Tibial nerve (tissue), 4 donors: ENCODE results near the gene ARPP21. TPM values are rescaled to one million over a fixed set of nuclear protein-coding genes. Genes with fewer than 3 reads are reported as not detected.

Source experiments
- DNase-seq, 2 donors: peaks; one replicate each; pipeline ENCODE4 v3.0.0-alpha.2; 2019; ENCODE audit warnings: low spot score in 2 of 2
- H3K27ac ChIP-seq, 4 donors: fragments of 200-600 bp; sonication (generic) in 3 of 4; one replicate each; pipeline ENCODE4 v1.5.1; 2017 to 2019; ENCODE audit warnings: mild to moderate bottlenecking in 1 of 4
- H3K27me3 ChIP-seq, 2 donors: fragments of 200-600 bp; sonication (generic) in 1 of 2; one replicate each; pipeline versions ENCODE4 v1.5.1 to v1.6.0; 2017 to 2019
- H3K36me3 ChIP-seq, 3 donors: fragments of 200-600 bp; sonication (generic); one replicate each; pipeline ENCODE4 v1.5.1; 2018 to 2019
- H3K4me1 ChIP-seq, 4 donors: fragments of 200-600 bp; sonication (generic) in 3 of 4; one replicate each; pipeline ENCODE4 v1.5.1; 2017 to 2019
- H3K4me3 ChIP-seq, 4 donors: fragments of 200-600 bp; sonication (generic) in 3 of 4; one replicate each; pipeline ENCODE4 v1.5.1; 2017 to 2019; ENCODE audit warnings: mild to moderate bottlenecking in 1 of 4, moderate library complexity in 1 of 4
- H3K9me3 ChIP-seq, 4 donors: fragments of 200-600 bp; sonication (generic) in 3 of 4; one replicate each; pipeline ENCODE4 v1.5.1; 2017 to 2019
- EP300 ChIP-seq, 2 donors: sonication (generic); formaldehyde crosslinking; IDR thresholded peaks; one replicate each; pipeline ENCODE4 v1.6.1; 2017; ENCODE audit warnings: antibody characterized with exemption in 2 of 2, mild to moderate bottlenecking in 1 of 2
- POLR2A ChIP-seq, 2 donors: fragments of 450-650 bp; IDR thresholded peaks; one replicate each; pipeline ENCODE4 v1.6.1; 2017; ENCODE audit warnings: antibody characterized with exemption in 2 of 2, mild to moderate bottlenecking in 2 of 2, moderate library complexity in 2 of 2
- WGBS, 2 donors: methylation state at CpG; one replicate each; pipeline ENCODE4 v1.1.5; 2018; 5-methylcytosine and 5-hydroxymethylcytosine counted together
- total RNA-seq, 4 donors: library from RNA; depleted of rRNA; stranded (reverse); fragments of >200 nt; gene quantifications; one replicate each; pipeline ENCODE4 v1.1.0, GENCODE V29; 2016
- TF ChIP-seq, protein P1 (sequence below), 5 experiments: fragments of 200-600 bp in 3 of 5; fragments of 450-650 bp in 2 of 5; sonication (generic) in 3 of 5; IDR thresholded peaks; one replicate each; pipeline ENCODE4 v1.5.1; 2016 to 2019; ENCODE audit warnings: antibody characterized with exemption in 5 of 5, mild to moderate bottlenecking in 3 of 5, moderate library complexity in 2 of 5

Gene ARPP21
- total RNA-seq, 4 donors from 2014 or later: not detected

- DNase-seq: no peak
- Histone ChIP-seq H3K4me1 (no peaks in the 10 kb centered on the region), H3K27me3 (no peaks in the 10 kb centered on the region), H3K9me3 (no peaks in the 10 kb centered on the region), H3K36me3 (no peaks in the 10 kb centered on the region), H3K4me3 (no peak overlapping the region), H3K27ac (no peak overlapping the region)
- no peak for TF ChIP-seq POLR2A (IDR thresholded peaks at IDR 0.05)
- TF ChIP-seq, protein P1, sequence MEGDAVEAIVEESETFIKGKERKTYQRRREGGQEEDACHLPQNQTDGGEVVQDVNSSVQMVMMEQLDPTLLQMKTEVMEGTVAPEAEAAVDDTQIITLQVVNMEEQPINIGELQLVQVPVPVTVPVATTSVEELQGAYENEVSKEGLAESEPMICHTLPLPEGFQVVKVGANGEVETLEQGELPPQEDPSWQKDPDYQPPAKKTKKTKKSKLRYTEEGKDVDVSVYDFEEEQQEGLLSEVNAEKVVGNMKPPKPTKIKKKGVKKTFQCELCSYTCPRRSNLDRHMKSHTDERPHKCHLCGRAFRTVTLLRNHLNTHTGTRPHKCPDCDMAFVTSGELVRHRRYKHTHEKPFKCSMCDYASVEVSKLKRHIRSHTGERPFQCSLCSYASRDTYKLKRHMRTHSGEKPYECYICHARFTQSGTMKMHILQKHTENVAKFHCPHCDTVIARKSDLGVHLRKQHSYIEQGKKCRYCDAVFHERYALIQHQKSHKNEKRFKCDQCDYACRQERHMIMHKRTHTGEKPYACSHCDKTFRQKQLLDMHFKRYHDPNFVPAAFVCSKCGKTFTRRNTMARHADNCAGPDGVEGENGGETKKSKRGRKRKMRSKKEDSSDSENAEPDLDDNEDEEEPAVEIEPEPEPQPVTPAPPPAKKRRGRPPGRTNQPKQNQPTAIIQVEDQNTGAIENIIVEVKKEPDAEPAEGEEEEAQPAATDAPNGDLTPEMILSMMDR (IDR thresholded peaks at IDR 0.05): no peak
- TF ChIP-seq EP300 (IDR thresholded peaks at IDR 0.05): no peak
Observed at GRCh38 chr3:35781558-35781957, 142.2 kb downstream of the ARPP21 start.

GRCh38 chr3:35782355-35782754, 143.0 kb downstream of the ARPP21 start:
- WGBS, 2 donors: 78 to 90% methylated on average over 1 of the region's 1 CpG
- H3K4me3 ChIP-seq: no peak overlapping the region
- TF ChIP-seq, protein P1 (IDR thresholded peaks at IDR 0.05): no peak
- TF ChIP-seq POLR2A (IDR thresholded peaks at IDR 0.05) (no peak), EP300 (IDR thresholded peaks at IDR 0.05) (no peak)
- no peak overlapping the region for H3K27ac ChIP-seq
- no peaks in the 10 kb centered on the region for H3K4me1 ChIP-seq
- H3K36me3 ChIP-seq: no peaks in the 10 kb centered on the region
- no peaks in the 10 kb centered on the region for H3K9me3 ChIP-seq
- no peak for DNase-seq
- H3K27me3 ChIP-seq: no peaks in the 10 kb centered on the region

DNA sequence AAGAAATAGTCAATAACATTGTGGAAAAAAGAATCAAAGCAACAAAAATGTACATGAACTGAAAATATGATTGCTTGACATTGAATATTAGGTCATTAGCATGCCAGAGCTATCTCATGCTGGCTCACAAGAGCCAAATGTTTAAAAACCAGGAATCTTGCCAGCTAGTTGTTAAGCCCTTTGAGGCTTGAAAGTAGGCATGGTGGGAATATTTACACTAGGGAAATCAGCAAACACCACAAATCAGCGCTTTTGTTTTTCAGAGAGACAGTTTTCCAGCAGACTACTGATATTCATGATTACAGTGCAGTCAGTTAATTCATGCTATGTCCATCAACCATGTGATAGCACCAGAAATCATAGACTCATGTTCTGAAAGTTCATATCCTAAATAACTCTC, 144.8 kb downstream of the ARPP21 start:
- Histone ChIP-seq H3K4me1 (no peaks in the 10 kb centered on the region), H3K27me3 (no peaks in the 10 kb centered on the region), H3K27ac (no peak overlapping the region), H3K36me3 (no peaks in the 10 kb centered on the region), H3K9me3 (no peaks in the 10 kb centered on the region), H3K4me3 (no peak overlapping the region)
- no peak for DNase-seq
- WGBS, 2 donors: 69 to 86% methylated on average over 1 of the region's 1 CpG
- TF ChIP-seq, protein P1 (IDR thresholded peaks at IDR 0.05): no peak
- TF ChIP-seq EP300 (IDR thresholded peaks at IDR 0.05) (no peak), POLR2A (IDR thresholded peaks at IDR 0.05) (no peak)

GRCh38 chr3:35785234-35785888, 146.0 kb downstream of the ARPP21 start:
- TF ChIP-seq POLR2A (IDR thresholded peaks at IDR 0.05): no peak
- no peaks in the 10 kb centered on the region for H3K4me1 ChIP-seq
- H3K27ac ChIP-seq: no peak overlapping the region
- H3K27me3 ChIP-seq: no peaks in the 10 kb centered on the region
- 56 to 73% methylated on average over 4 of the region's 4 CpGs for WGBS, 2 donors
- no peak overlapping the region for H3K4me3 ChIP-seq
- H3K36me3 ChIP-seq: no peaks in the 10 kb centered on the region
- DNase-seq: no peak
- H3K9me3 ChIP-seq: no peaks in the 10 kb centered on the region

DNA sequence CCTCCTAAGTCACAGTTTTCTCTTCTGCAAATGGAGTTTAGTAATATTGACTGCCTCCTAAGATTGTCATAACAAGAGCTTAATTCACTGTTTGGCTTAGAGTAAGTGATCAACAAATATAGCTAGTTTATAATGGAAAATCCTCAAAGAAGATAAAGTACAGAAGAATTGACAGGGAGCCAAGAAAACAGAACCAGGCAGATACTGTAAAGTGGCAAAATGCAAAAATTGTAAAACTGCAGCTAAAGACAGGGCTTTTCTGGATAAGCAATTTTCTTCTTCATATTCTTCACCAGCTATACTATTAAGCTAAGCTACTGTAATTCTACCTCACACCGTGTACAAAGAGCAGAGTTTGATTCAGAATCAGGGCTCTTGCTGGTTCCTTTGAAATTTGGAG, 148.6 kb downstream of the ARPP21 start:
- H3K36me3 ChIP-seq: no peaks in the 10 kb centered on the region
- H3K4me3 ChIP-seq: no peak overlapping the region
- no peaks in the 10 kb centered on the region for H3K4me1 ChIP-seq
- no peak overlapping the region for H3K27ac ChIP-seq
- no peaks in the 10 kb centered on the region for H3K9me3 ChIP-seq
- H3K27me3 ChIP-seq: no peaks in the 10 kb centered on the region
- no peak for DNase-seq
- TF ChIP-seq, protein P1 (IDR thresholded peaks at IDR 0.05): no peak
- TF ChIP-seq POLR2A (IDR thresholded peaks at IDR 0.05): no peak
- TF ChIP-seq EP300 (IDR thresholded peaks at IDR 0.05): no peak
- WGBS, 2 donors: 74 to 79% methylated on average over 1 of the region's 1 CpG
